ENCODE results near the gene C12orf42.

DNA sequence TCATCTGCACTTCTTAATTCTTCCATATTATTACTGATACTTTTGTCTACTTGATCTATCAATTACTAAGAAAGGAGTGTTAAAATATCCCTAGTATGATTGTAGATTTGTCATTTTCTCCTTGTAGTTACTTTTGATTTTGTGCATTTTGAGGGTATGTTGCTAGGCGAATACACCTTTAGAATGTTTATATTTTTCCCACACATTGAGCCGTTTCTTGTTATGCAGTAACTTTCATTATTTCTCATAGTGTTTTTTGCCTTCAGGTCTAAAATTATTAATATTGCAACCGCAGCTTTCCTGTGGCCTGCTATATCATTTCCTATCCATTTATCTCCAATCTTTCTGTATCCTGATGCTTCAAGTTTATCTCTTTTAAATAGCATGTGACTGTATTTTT is 44.6 kb upstream of the C12orf42 start:
- TF ChIP-seq, protein P1, sequence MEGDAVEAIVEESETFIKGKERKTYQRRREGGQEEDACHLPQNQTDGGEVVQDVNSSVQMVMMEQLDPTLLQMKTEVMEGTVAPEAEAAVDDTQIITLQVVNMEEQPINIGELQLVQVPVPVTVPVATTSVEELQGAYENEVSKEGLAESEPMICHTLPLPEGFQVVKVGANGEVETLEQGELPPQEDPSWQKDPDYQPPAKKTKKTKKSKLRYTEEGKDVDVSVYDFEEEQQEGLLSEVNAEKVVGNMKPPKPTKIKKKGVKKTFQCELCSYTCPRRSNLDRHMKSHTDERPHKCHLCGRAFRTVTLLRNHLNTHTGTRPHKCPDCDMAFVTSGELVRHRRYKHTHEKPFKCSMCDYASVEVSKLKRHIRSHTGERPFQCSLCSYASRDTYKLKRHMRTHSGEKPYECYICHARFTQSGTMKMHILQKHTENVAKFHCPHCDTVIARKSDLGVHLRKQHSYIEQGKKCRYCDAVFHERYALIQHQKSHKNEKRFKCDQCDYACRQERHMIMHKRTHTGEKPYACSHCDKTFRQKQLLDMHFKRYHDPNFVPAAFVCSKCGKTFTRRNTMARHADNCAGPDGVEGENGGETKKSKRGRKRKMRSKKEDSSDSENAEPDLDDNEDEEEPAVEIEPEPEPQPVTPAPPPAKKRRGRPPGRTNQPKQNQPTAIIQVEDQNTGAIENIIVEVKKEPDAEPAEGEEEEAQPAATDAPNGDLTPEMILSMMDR (IDR thresholded peaks at IDR 0.05): no peak
- TF ChIP-seq POLR2A (IDR thresholded peaks at IDR 0.05) (no peak), EP300 (IDR thresholded peaks at IDR 0.05) (no peak), POLR2AphosphoS5 (IDR thresholded peaks at IDR 0.05) (no peak)
